ENCODE measurements around the gene RSPH6A. TPM values are rescaled to one million over a fixed set of nuclear protein-coding genes. Genes with fewer than 3 reads are reported as not detected.

The RSPH6A gene
- total RNA-seq, 1 experiment from 2014 or later, result 0.55 TPM

DNA sequence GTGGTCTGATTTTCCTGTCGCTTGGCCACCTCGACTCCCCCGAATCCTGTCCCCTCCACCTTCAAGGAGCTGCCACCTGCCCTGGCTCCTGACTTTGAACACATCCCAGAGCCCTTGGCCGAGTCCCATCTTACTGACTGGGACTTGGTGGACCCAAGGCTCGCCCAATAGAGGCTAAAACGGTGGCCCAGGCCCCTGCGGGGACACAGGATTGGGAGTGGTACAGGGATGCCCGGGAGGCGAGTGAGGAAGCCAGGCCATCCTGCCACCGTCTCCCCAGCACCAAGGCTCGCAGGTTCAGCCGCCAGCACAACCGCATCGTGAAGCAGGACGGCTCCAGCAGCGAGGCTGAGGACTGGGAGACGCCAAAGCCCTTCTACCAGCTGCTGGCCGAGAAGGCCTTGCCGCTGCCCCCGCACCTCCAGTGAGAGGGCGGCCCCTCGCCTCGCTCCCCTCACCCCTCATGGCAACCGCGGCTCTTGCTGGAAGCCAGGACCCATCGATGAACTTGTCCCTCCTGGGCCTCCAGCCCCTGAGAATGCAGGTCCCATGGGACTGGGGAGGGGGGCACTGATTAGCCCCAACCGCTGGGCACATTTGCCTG lies 51.3 kb downstream of the RSPH6A start:
- Histone ChIP-seq H3K18ac (ENCODE audit: insufficient read length, low read depth, low read length) (peak overlapping the region; percentile 61), H3K4me1 (ENCODE audit: insufficient read depth, low read length) (peaks cover 3% of the 10 kb centered on the region; the same call in 1 of the 2 replicates), H3K79me2 (ENCODE audit: insufficient read depth, low read length) (no peaks in the 10 kb centered on the region), H2BK15ac (ENCODE audit: low read depth, low read length) (no peak overlapping the region), H2AK5ac (ENCODE audit: insufficient read length, low read length) (no peak overlapping the region), H3K27me3 (ENCODE audit: insufficient read depth, low read length) (no peaks in the 10 kb centered on the region), H4K91ac (ENCODE audit: insufficient read length, low read depth, low read length) (no peak overlapping the region), H3K4ac (ENCODE audit: low read depth, low read length) (no peak overlapping the region), H2BK20ac (ENCODE audit: low read depth, low read length, poor library complexity, severe bottlenecking) (no peak overlapping the region), H2BK120ac (ENCODE audit: low read depth, low read length, poor library complexity, severe bottlenecking) (no peak overlapping the region), H3K27ac (ENCODE audit: insufficient read length, low read depth, low read length) (no peak overlapping the region), H3K4me2 (ENCODE audit: insufficient read depth, insufficient read length, low read length) (no peak overlapping the region), H3T11ph (ENCODE audit: low read length) (no peak overlapping the region), H3K56ac (ENCODE audit: insufficient read length, low read depth, low read length) (no peak overlapping the region), H2BK12ac (ENCODE audit: insufficient read length, low read depth, low read length) (no peak overlapping the region), H3K23ac (ENCODE audit: insufficient read length, low read depth, low read length) (no peak overlapping the region), H2BK5ac (ENCODE audit: insufficient read length, low read length) (no peak overlapping the region), H2AFZ (ENCODE audit: low read length) (no peak overlapping the region), H3K23me2 (ENCODE audit: insufficient read length, low read depth, low read length, poor library complexity, severe bottlenecking) (peaks cover 12% of the 10 kb centered on the region), H3K14ac (ENCODE audit: insufficient read depth, low read length) (peak overlapping the region; percentile 0; the same call in 1 of the 2 replicates), H3K9ac (ENCODE audit: extremely low read depth, insufficient read length, low read length) (no peak overlapping the region), H3K9me3 (ENCODE audit: control insufficient read depth, low read depth, low read length) (no peaks in the 10 kb centered on the region), H3K79me1 (ENCODE audit: insufficient read depth, low read depth, low read length, poor library complexity, severe bottlenecking) (no peaks in the 10 kb centered on the region), H4K5ac (ENCODE audit: insufficient read length, low read depth, low read length) (no peak overlapping the region), H4K8ac (replicated peaks; ENCODE audit: insufficient read length, low read depth, low read length) (no peak overlapping the region), H4K20me1 (ENCODE audit: control insufficient read depth, insufficient read depth, insufficient read length) (no peaks in the 10 kb centered on the region)
- peaks cover 8 to 35% of the 10 kb centered on the region in 2 experiments for H3K4me1 Mint-ChIP-seq
- no peak for DNase-seq
- H3K9me3 Mint-ChIP-seq, result no peaks in the 10 kb centered on the region; a peak in 1 of 5 replicates
- TF ChIP-seq CTCF (conservative IDR thresholded peaks at IDR 0.05), result no peak
- H3K27ac Mint-ChIP-seq, result no peak overlapping the region
- 0 out of 7 replicates have a peak, but pooled peaks cover 0 to 2% (median 0%) of the 10 kb centered on the region in 3 experiments for H3K36me3 Mint-ChIP-seq (ENCODE audit: insufficient read depth in 1 of 3, low read depth in 3 of 3)
- H3K27me3 Mint-ChIP-seq (ENCODE audit: low read depth), result peaks cover 13% of the 10 kb centered on the region
- WGBS (ENCODE audit: extremely low coverage, insufficient read length, low lambda C conversion rate), result no CpG with 5 or more reads among the region's 27 CpGs
- no peak overlapping the region; a peak in 1 of 5 replicates for H3K4me3 Mint-ChIP-seq

All from H9 (cell line).